Measurements from ENCODE around the gene ANO8.

GRCh38 chr19:17357078-17357666, 22.5 kb upstream of the ANO8 start:
- TF ChIP-seq CTCF (IDR thresholded peaks at IDR 0.05; ENCODE audit: poor library complexity) (no peak), EZH2 (IDR thresholded peaks at IDR 0.05; ENCODE audit: borderline replicate concordance) (no peak)
